GM18508 (cell line): Measurements from ENCODE around the gene INPPL1.

Experiments used
- ATAC-seq: cut with Tn5 transposase; IDR thresholded peaks from one replicate; pipeline ENCODE4 v1.9.1; 2021; ENCODE audit warnings: moderate number of reproducible peaks; ENCODE audit not compliant: insufficient read depth, unreplicated experiment

The INPPL1 gene

GRCh38 chr11:72267956-72268617, 43.5 kb downstream of the INPPL1 start:
- no peak for ATAC-seq

GRCh38 chr11:72271980-72272379, 47.4 kb downstream of the INPPL1 start:
- no peak for ATAC-seq

- no peak for ATAC-seq
Observed at GRCh38 chr11:72274435-72274834, 49.9 kb downstream of the INPPL1 start.

GRCh38 chr11:72278905-72279304, 54.3 kb downstream of the INPPL1 start:
- ATAC-seq, result no peak

GRCh38 chr11:72280037-72280436, 55.5 kb downstream of the INPPL1 start:
- no peak for ATAC-seq

GRCh38 chr11:72280726-72281315, 56.3 kb downstream of the INPPL1 start:
- no peak for ATAC-seq

- ATAC-seq, result no peak
Observed at GRCh38 chr11:72283947-72284346, 59.4 kb downstream of the INPPL1 start.

GRCh38 chr11:72287293-72287692, 62.7 kb downstream of the INPPL1 start:
- ATAC-seq, result no peak
